MM.1S (cell line): ENCODE results near the gene ADSS1.

ENCODE experiments used
- EZH2 ChIP-seq: fragments of 300-600 bp; sonication (generic); optimal IDR thresholded peaks from 2 replicates; pipeline ENCODE3; 2017; ENCODE audit warnings: low read depth, mild to moderate bottlenecking, antibody characterized with exemption, low read length, mixed read lengths
- EZH2phosphoT487 ChIP-seq: fragments of 300-600 bp; sonication (generic); IDR thresholded peaks from 2 replicates; pipeline ENCODE4 v1.6.1; 2018; ENCODE audit warnings: antibody characterized with exemption, low read length
- TF ChIP-seq, protein P1 (sequence below): fragments of 300-600 bp; sonication (generic); IDR thresholded peaks from 2 replicates; pipeline ENCODE4 v1.5.1; 2016; ENCODE audit warnings: antibody characterized with exemption, low read length, mixed read lengths

GRCh38 chr14:104729835-104730181 lies 5.8 kb downstream of the ADSS1 start:
- TF ChIP-seq, protein P1, sequence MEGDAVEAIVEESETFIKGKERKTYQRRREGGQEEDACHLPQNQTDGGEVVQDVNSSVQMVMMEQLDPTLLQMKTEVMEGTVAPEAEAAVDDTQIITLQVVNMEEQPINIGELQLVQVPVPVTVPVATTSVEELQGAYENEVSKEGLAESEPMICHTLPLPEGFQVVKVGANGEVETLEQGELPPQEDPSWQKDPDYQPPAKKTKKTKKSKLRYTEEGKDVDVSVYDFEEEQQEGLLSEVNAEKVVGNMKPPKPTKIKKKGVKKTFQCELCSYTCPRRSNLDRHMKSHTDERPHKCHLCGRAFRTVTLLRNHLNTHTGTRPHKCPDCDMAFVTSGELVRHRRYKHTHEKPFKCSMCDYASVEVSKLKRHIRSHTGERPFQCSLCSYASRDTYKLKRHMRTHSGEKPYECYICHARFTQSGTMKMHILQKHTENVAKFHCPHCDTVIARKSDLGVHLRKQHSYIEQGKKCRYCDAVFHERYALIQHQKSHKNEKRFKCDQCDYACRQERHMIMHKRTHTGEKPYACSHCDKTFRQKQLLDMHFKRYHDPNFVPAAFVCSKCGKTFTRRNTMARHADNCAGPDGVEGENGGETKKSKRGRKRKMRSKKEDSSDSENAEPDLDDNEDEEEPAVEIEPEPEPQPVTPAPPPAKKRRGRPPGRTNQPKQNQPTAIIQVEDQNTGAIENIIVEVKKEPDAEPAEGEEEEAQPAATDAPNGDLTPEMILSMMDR = no peak
- TF ChIP-seq EZH2 = no peak
- no peak for TF ChIP-seq EZH2phosphoT487
